ENCODE data around the gene UCK1.

DNA sequence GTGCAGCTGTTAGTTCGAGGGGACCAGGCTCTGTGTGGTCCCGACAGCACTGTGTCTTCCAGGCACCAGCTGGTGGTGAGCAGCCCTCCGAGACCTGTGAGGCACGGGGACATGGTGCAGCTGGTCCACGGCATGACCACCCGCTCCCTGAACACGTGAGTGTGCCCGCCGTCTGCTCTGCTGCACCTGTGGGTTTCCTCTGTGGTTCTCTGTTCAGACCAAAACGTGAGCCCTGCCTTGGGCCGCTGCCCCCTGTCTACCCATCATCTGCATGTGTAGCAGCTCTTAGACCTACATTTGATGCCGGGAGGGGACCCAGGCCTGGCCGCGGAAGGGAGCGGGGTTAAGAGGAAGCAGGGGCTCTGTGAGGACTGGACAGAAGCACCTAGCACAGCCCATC, 17.9 kb downstream of the UCK1 start:
- TF ChIP-seq POLR2A (IDR thresholded peaks at IDR 0.05): no peak
- TF ChIP-seq, protein P1, sequence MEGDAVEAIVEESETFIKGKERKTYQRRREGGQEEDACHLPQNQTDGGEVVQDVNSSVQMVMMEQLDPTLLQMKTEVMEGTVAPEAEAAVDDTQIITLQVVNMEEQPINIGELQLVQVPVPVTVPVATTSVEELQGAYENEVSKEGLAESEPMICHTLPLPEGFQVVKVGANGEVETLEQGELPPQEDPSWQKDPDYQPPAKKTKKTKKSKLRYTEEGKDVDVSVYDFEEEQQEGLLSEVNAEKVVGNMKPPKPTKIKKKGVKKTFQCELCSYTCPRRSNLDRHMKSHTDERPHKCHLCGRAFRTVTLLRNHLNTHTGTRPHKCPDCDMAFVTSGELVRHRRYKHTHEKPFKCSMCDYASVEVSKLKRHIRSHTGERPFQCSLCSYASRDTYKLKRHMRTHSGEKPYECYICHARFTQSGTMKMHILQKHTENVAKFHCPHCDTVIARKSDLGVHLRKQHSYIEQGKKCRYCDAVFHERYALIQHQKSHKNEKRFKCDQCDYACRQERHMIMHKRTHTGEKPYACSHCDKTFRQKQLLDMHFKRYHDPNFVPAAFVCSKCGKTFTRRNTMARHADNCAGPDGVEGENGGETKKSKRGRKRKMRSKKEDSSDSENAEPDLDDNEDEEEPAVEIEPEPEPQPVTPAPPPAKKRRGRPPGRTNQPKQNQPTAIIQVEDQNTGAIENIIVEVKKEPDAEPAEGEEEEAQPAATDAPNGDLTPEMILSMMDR (IDR thresholded peaks at IDR 0.05): no peak
